GM12872 (cell line): ENCODE data around the gene HERC3.
A peak's percentile ranks its signal among the peaks of the same experiment; 100 is the strongest.

ENCODE experiments used
- TF ChIP-seq, protein P1 (sequence below): IDR thresholded peaks from 3 replicates; pipeline ENCODE4 v1.5.1; 2011; ENCODE audit warnings: low read depth, mild to moderate bottlenecking, low read length, moderate library complexity; ENCODE audit not compliant: insufficient read depth

Gene HERC3

DNA sequence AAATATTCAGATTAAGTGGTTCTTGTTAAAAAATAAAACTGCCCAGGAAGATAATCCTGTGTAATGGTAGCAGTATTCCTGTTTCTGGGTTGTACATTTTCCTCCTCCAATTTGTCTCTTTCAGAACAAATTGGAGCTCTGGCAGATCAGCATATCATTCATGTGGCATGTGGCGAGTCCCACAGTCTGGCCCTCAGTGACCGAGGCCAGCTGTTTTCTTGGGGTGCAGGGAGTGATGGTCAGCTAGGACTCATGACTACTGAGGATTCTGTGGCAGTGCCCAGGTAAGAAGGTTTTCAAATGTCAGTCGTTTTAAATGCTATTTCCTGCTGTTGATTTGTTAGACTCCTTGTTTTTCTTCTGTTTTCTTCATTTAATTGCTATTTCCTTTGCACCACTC lies 57.4 kb downstream of the HERC3 start:
- TF ChIP-seq, protein P1, sequence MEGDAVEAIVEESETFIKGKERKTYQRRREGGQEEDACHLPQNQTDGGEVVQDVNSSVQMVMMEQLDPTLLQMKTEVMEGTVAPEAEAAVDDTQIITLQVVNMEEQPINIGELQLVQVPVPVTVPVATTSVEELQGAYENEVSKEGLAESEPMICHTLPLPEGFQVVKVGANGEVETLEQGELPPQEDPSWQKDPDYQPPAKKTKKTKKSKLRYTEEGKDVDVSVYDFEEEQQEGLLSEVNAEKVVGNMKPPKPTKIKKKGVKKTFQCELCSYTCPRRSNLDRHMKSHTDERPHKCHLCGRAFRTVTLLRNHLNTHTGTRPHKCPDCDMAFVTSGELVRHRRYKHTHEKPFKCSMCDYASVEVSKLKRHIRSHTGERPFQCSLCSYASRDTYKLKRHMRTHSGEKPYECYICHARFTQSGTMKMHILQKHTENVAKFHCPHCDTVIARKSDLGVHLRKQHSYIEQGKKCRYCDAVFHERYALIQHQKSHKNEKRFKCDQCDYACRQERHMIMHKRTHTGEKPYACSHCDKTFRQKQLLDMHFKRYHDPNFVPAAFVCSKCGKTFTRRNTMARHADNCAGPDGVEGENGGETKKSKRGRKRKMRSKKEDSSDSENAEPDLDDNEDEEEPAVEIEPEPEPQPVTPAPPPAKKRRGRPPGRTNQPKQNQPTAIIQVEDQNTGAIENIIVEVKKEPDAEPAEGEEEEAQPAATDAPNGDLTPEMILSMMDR = no peak

GRCh38 chr4:88653371-88653946 lies 61.2 kb downstream of the HERC3 start:
- TF ChIP-seq, protein P1 = no peak

- TF ChIP-seq, protein P1 = no peak
Observed at GRCh38 chr4:88655226-88655625, 62.9 kb downstream of the HERC3 start.

DNA sequence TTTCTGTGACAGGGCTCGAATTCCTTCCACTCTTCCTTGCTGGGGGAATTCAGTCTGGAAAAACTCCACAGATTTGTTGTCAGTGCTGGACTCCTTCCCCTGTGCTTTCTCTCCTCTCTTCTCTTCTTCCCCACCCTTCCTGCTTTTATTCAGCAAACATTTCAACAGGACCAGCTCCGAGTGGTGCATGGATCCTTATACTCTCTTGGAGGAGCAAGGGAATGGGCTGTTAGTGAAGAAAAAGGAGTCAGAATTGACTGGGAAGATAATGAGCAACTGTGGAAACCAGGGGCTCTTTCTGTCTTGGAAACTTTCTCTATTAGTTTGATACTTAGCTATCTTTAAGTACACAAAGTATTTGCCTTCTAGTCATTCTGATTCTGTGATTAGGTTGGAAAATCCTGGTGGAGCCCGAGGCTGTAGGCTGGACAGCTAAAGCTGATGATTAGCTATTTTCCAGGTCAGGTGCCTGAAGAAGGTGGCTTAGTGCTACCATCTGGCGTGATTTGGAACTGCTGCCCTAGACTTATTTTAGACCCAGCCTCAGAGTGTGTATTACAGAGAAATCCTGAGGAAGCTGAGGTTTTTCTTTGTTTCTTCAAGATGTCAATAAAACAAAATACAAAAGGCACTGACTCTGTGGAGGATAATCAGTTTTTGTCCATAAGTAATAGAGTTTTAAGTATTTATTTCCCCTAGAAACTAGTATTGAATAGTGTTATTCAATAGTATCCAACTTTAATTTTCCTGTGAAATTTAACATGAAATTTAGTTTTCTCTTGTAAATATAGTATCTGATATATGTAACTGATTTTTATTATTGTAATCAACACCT lies 67.0 kb downstream of the HERC3 start:
- TF ChIP-seq, protein P1 = peak; percentile 82

DNA sequence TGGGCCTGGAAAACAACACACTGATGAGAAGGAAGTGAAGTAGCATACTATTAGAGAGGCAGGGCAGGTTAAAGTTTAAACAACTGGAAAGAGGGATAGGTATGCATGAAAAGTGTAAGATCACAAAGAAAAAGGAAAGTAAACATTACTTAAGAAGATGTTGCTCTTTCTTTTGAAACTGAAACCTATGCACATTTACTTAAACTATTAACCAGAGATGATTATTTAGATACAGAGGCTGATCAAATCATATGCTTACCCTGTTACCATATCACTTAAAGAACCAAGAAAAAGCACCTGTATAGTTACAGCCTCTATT lies 67.6 kb downstream of the HERC3 start:
- TF ChIP-seq, protein P1 = no peak

DNA sequence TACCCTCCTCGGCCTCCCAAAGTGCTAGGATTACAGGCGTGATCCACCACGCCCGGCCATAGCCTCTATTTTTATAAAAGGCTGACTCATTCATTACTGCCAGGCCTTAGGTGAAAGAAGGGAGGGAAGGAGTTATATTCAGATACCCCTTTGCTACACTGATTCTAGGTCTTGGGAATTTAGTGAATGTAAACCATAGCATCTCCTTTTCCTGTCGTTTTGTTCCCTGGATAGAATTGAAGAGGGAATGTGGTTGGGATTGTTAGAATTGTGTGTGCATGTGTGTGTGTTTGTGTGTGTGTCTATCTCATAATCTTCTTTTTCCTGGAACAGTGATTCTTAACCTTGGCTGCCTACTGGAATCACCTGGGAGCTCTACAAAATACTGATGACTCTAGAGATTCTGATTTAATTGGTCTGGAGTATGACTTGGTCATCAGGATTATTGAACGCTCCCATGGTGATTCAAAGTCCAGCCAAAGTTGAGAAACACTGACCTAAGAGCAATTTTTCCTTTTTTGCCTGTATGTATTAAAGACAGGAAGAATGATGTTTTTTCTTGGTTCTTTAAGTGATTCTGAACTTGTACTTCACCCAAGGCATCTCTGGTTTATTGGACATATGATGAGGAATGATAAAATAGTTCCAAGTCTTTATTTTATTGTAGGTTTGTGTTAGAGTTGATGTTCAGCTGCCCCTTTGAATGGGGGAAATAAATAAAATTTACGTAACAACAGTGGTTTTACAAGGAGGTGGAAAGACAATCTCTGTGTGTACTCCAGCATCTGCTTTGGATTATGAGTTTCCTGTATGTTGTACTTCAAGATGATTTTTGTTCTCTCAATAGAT lies 68.4 kb downstream of the HERC3 start:
- TF ChIP-seq, protein P1 = no peak

GRCh38 chr4:88661739-88662138 lies 69.5 kb downstream of the HERC3 start:
- TF ChIP-seq, protein P1 = no peak
